ENCODE results near the gene TUBB1.

TUBB1 gene

DNA sequence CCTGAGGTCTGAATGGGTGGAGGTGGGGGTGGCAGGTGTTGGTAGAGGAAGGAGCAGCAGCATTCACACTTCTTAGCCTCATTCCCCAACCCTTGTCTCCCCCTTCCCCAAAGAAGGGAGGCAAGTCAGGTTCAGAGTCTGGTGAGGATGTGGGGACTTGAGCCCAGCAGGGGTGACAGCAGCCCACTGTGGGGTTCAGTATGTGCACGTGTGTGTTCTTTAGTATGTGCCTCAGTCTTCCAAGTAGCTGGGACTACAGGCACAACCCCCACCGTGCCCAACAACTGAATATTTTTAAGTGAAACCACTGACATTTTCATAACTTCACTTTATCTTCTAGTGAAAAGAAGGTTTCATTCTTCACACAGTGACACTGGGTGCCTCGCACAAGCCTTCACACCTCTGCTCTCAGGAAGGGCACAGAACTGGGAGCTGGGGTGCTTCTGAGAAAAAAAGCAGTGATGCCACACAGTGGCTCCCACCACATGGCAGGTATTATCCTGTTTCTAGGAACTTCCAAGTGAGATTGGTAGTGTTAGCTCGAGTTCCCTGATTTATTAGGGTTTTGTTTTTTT, 56.8 kb downstream of the TUBB1 start:
- no peaks in the 10 kb centered on the region for H3K9me3 ChIP-seq (ENCODE audit: insufficient read depth, low read depth, low read length)
- H2AFZ ChIP-seq (ENCODE audit: low read length) = no peak overlapping the region
- no peak overlapping the region for H3K9ac ChIP-seq (ENCODE audit: low read depth, low read length, poor library complexity, severe bottlenecking)
- no peaks in the 10 kb centered on the region for H3F3A ChIP-seq (ENCODE audit: low read depth)
- no peak overlapping the region for H3K4me3 ChIP-seq (ENCODE audit: low read length, poor library complexity, severe bottlenecking)
- H3K4me1 ChIP-seq (ENCODE audit: insufficient read depth, low read length, poor library complexity, severe bottlenecking) = no peaks in the 10 kb centered on the region
- no peaks in the 10 kb centered on the region for H3K27me3 ChIP-seq (ENCODE audit: insufficient read depth, low read length, poor library complexity, severe bottlenecking)
- TF ChIP-seq, protein P1, sequence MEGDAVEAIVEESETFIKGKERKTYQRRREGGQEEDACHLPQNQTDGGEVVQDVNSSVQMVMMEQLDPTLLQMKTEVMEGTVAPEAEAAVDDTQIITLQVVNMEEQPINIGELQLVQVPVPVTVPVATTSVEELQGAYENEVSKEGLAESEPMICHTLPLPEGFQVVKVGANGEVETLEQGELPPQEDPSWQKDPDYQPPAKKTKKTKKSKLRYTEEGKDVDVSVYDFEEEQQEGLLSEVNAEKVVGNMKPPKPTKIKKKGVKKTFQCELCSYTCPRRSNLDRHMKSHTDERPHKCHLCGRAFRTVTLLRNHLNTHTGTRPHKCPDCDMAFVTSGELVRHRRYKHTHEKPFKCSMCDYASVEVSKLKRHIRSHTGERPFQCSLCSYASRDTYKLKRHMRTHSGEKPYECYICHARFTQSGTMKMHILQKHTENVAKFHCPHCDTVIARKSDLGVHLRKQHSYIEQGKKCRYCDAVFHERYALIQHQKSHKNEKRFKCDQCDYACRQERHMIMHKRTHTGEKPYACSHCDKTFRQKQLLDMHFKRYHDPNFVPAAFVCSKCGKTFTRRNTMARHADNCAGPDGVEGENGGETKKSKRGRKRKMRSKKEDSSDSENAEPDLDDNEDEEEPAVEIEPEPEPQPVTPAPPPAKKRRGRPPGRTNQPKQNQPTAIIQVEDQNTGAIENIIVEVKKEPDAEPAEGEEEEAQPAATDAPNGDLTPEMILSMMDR (conservative IDR thresholded peaks at IDR 0.05; ENCODE audit: low read length) = no peak
- TF ChIP-seq EZH2phosphoT487 (IDR thresholded peaks at IDR 0.05; ENCODE audit: borderline replicate concordance) = no peak
- H3K36me3 ChIP-seq (ENCODE audit: insufficient read depth, low read length) = no peaks in the 10 kb centered on the region
- H3K79me2 ChIP-seq (ENCODE audit: insufficient read depth, low read length) = no peaks in the 10 kb centered on the region
- H3K9me2 ChIP-seq (replicated peaks; ENCODE audit: low read depth, low read length) = no peaks in the 10 kb centered on the region
- H4K20me1 ChIP-seq (ENCODE audit: insufficient read depth, low read length, poor library complexity, severe bottlenecking) = no peaks in the 10 kb centered on the region
- H3K4me2 ChIP-seq (ENCODE audit: low read depth, low read length, poor library complexity, severe bottlenecking) = no peak overlapping the region

Data from Loucy (cell line).